Measurements from ENCODE around the gene DNAH17. TPM values are rescaled to one million over a fixed set of nuclear protein-coding genes. Genes with fewer than 3 reads are reported as not detected.

The DNAH17 gene
- total RNA-seq, 2 donors from 2014 or later, result 0.10 TPM; not detected in 1

DNA sequence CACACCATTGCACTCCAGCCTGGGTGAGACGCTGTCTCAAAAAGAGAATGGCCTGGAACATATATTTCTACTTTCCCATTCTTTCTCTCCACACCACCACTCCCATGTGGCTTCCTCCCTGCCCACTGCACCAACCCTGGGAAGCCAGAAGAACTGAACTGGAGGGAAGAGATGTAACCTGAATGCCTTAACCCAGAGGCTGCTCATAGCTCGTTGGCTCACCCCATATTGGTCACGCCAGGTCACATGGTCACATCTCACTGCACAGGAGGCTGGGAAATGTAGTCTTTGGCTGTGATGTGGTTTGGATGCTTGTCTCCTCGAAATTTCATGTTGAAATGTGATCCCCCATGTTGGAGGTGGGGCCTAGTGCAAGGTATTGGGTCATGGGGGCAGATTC is 5.9 kb upstream of the DNAH17 start:
- DNase-seq (ENCODE audit: low spot score), result no peak
- intact Hi-C loops (cut with DNase I), result no loop called here

- intact Hi-C loops (cut with DNase I), result no loop called here
- DNase-seq (ENCODE audit: low spot score), result no peak
Observed at GRCh38 chr17:78581304-78581703, 4.1 kb upstream of the DNAH17 start.

- intact Hi-C loops (cut with DNase I), result no loop called here
- DNase-seq (ENCODE audit: low spot score), result no peak
Observed at GRCh38 chr17:78580277-78580804, 3.1 kb upstream of the DNAH17 start.

- no peak for DNase-seq (ENCODE audit: low spot score)
Observed at GRCh38 chr17:78576389-78577112, 645 bp downstream of the DNAH17 start.

DNA sequence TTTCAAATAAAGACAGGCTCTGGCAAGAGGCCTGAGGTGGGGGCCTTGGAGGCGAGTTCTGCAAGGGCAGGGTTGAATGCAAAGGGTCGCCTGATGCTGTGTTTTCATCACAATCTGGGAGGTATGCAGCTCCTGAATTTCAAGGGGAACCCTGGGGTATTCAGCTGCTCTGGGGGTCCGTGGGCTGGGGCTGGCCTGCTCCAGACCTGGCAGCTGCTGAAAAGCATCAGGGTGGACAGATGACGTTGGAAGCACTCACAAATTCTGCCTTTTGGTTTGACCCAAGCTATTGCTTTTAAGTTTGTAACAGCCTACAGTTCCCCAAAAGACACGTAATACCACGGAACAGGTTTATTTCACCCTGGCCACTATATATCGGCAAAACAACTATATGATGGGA is 1.3 kb downstream of the DNAH17 start:
- intact Hi-C loops (cut with DNase I), result no loop called here
- DNase-seq (ENCODE audit: low spot score), result no peak

More at GRCh38 chr17:78576389-78577112, 645 bp downstream of the DNAH17 start:
- intact Hi-C loops (cut with DNase I), result no loop called here

GRCh38 chr17:78575340-78575739 is 1.9 kb downstream of the DNAH17 start:
- no peak for DNase-seq (ENCODE audit: low spot score)

GRCh38 chr17:78573955-78574354 is 3.2 kb downstream of the DNAH17 start:
- intact Hi-C loops (cut with DNase I), result no loop called here
- DNase-seq (ENCODE audit: low spot score), result no peak

More at GRCh38 chr17:78575340-78575739, 1.9 kb downstream of the DNAH17 start:
- intact Hi-C loops (cut with DNase I), result no loop called here

- intact Hi-C loops (cut with DNase I), result no loop called here
- no peak for DNase-seq (ENCODE audit: low spot score)
Observed at GRCh38 chr17:78572239-78573205, 4.7 kb downstream of the DNAH17 start.

- intact Hi-C loops (cut with DNase I), result loop anchor here in 1 of 2 donors (1.0 kb wide), 1 partner anchor 39 kb away; no protein-coding TSS in a partner anchor
- no peak for DNase-seq (ENCODE audit: low spot score)
Observed at GRCh38 chr17:78571329-78571728, 5.9 kb downstream of the DNAH17 start.

- no peak for DNase-seq (ENCODE audit: low spot score)
- intact Hi-C loops (cut with DNase I), result no loop called here
Observed at GRCh38 chr17:78568494-78569115, 8.6 kb downstream of the DNAH17 start.

GRCh38 chr17:78567991-78568390 is 9.2 kb downstream of the DNAH17 start:
- intact Hi-C loops (cut with DNase I), result no loop called here
- no peak for DNase-seq (ENCODE audit: low spot score)

GRCh38 chr17:78566947-78567346 is 10.2 kb downstream of the DNAH17 start:
- no peak for DNase-seq (ENCODE audit: low spot score)
- intact Hi-C loops (cut with DNase I), result no loop called here

DNA sequence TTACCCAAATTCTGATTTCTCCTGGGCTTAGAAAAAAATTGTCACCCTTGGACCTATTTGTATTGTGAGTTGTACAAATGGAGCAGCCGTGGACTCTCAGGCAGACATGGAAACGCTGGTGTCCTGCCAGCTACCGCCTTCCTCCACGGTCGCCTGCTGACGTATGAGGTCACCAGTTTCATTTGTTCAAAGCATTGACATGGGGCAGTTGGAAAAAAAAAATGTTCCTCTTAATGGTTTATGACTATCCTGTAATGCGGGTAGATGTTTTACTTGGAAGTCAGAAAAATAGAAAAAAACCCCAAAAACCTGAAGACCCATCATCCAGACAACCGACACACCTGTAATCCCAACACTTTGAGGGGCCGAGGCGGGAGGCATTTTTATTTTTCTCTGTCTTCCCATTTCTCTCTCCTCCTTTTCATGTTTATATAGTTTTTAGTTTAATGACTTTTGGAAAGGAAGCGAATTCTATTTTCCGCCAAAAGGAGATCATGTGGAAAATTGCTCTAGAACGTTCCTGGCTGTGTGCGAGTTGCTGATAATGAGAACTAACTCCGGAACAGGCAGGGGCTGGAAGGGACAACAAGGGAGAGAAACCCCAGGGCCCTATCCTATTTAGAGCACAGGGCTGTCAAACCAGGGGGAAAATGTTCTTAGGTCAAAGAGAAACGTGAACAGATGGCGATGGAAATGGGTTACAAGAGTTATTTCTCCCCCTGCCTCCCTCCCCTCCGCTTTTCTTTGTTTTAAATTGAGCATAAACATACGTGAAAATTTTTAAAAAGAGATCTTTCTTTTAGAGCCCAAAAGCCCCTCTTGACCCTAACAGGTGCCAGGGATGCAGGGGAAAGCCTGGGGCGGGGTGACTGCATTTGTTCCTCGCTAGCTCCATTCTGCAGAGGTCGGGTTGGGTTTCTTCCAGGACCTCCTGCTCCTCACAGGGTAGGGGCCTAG is 13.7 kb downstream of the DNAH17 start:
- no peak for DNase-seq (ENCODE audit: low spot score)
- intact Hi-C loops (cut with DNase I), result loop anchor here in 1 of 2 donors (2.0 kb wide), 1 partner anchor 71 kb away; no protein-coding TSS in a partner anchor

GRCh38 chr17:78562734-78563133 is 14.5 kb downstream of the DNAH17 start:
- DNase-seq (ENCODE audit: low spot score), result no peak
- intact Hi-C loops (cut with DNase I), result loop anchor here in 1 of 2 donors (2.0 kb wide), 1 partner anchor 72 kb away; no protein-coding TSS in a partner anchor

DNA sequence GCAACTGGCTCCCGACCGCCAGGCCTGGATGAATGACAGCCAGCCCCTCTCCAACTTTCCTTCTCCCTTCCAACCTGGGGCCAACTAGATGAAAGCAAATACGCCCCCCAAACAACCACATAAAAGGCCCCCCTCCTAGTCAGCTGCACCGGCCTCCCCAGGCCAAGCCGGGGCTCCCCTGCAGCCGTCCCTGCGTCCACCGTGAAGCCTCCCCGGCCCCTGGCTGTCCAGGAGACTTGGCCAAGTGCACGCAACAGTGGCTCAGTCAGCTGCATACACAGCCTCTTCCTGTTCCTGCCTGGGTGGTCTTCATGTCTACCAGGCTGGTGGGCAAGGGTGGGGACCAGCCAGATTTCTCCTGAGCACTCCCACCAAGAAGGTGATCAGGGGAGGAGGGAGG is 16.0 kb downstream of the DNAH17 start:
- intact Hi-C loops (cut with DNase I), result no loop called here
- no peak for DNase-seq (ENCODE audit: low spot score)

- DNase-seq (ENCODE audit: low spot score), result no peak
- intact Hi-C loops (cut with DNase I), result no loop called here
Observed at GRCh38 chr17:78560731-78561130, 16.5 kb downstream of the DNAH17 start.

DNA sequence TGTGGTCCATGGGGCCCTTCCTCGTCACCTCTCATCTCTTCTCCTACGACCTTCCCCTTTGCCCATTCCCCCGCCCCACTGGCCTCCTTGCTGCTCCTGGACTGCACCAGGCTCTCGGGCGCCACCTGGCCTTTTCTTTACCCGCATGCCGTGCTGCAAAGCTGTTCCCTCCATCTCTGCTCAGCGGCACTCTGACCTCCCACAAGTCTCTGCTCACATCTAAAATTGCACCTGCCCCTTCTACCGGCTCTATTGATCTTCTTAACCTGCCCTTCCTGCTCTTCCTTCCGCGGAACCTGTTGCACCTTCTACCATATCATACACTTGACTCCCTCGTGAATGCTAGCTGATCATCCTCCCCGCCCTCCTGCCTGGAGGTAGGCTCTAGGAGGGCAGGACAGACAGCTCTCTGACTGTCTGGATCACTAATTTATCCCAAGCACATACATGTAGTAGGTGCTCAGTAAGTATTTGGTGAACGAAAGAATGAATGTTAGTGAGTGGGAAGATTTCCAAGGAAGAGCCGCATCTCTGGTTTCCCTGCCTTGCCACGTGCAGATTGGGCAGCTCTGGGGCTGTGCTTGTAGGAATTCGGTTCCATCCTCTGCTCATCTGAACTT is 17.3 kb downstream of the DNAH17 start:
- no peak for DNase-seq (ENCODE audit: low spot score)
- intact Hi-C loops (cut with DNase I), result no loop called here

- intact Hi-C loops (cut with DNase I), result no loop called here
- no peak for DNase-seq (ENCODE audit: low spot score)
Observed at GRCh38 chr17:78558989-78559388, 18.2 kb downstream of the DNAH17 start.
